CD4-positive, CD25-positive, alpha-beta regulatory T cell (primary cell): ENCODE measurements around the gene PADI3. TPM values are rescaled to one million over a fixed set of nuclear protein-coding genes. Genes with fewer than 3 reads are reported as not detected.

Source experiments
- ATAC-seq, 2 donors: fragments of 150-1000 bp; cut with Tn5 transposase; one replicate each; pipeline ENCODE4 v1.10.0; 2021; ENCODE audit warnings: low read depth in 2 of 2, moderate number of reproducible peaks in 2 of 2, moderate library complexity in 1 of 2
- DNase-seq, 3 donors: peaks; one replicate each; pipeline versions ENCODE4 v3.0.0 to v3.0.0-alpha.2; 2012 to 2022; ENCODE audit warnings: mixed read lengths in 1 of 3
- H3K27ac ChIP-seq: one replicate; pipeline ENCODE4 v1.7.0; 2013; ENCODE audit warnings: mild to moderate bottlenecking, low read length; ENCODE audit not compliant: insufficient read depth, poor library complexity, severe bottlenecking
- H3K27me3 ChIP-seq: one replicate; pipeline ENCODE4 v1.7.0; 2013; ENCODE audit warnings: low read length; ENCODE audit not compliant: control insufficient read depth, insufficient read depth
- H3K36me3 ChIP-seq: one replicate; pipeline ENCODE4 v1.7.0; 2013; ENCODE audit warnings: mild to moderate bottlenecking, low read length, moderate library complexity; ENCODE audit not compliant: control insufficient read depth, insufficient read depth
- H3K4me1 ChIP-seq: 2 replicates; pipeline ENCODE4 v1.7.0; 2013; ENCODE audit warnings: mild to moderate bottlenecking, low read length; ENCODE audit not compliant: insufficient read depth, control insufficient read depth, poor library complexity, severe bottlenecking
- H3K4me3 ChIP-seq: one replicate; pipeline ENCODE4 v1.7.0; 2013; ENCODE audit warnings: low read depth, mild to moderate bottlenecking, low read length, moderate library complexity
- H3K9me3 ChIP-seq, 2 experiments: 1 replicate in 1 of 2; 2 replicates in 1 of 2; pipeline ENCODE4 v1.7.0; 2013; ENCODE audit warnings: low read length in 2 of 2, mild to moderate bottlenecking in 1 of 2, moderate library complexity in 1 of 2; ENCODE audit not compliant: control insufficient read depth in 2 of 2
- H3K27ac Mint-ChIP-seq, 3 donors: one replicate each; pipeline ENCODE4 v1.8.0; 2020 to 2022; ENCODE audit warnings: mild to moderate bottlenecking in 3 of 3, mixed read lengths in 3 of 3, moderate library complexity in 2 of 3
- H3K27me3 Mint-ChIP-seq: one replicate; pipeline ENCODE4 v1.8.0; 2022; ENCODE audit warnings: mild to moderate bottlenecking, mixed read lengths
- H3K36me3 Mint-ChIP-seq: one replicate; pipeline ENCODE4 v1.8.0; 2020; ENCODE audit warnings: mixed read lengths
- H3K4me1 Mint-ChIP-seq, 4 donors: one replicate each; pipeline ENCODE4 v1.8.0; 2020 to 2022; ENCODE audit warnings: mixed read lengths in 4 of 4, mild to moderate bottlenecking in 1 of 4
- H3K4me3 Mint-ChIP-seq, 4 donors: one replicate each; pipeline ENCODE4 v1.8.0; 2020 to 2022; ENCODE audit warnings: mild to moderate bottlenecking in 4 of 4, mixed read lengths in 4 of 4, moderate library complexity in 3 of 4
- H3K9me3 Mint-ChIP-seq, 7 donors: one replicate each; pipeline ENCODE4 v1.8.0; 2020 to 2022; ENCODE audit warnings: mixed read lengths in 7 of 7, mild to moderate bottlenecking in 3 of 7, moderate library complexity in 2 of 7
- polyA plus RNA-seq, 4 donors: library from polyadenylated mRNA; unstranded; fragments of 300-500 nt; fragmentation: Illumina TruSeq; gene quantifications; one replicate each; pipeline ENCODE4 v1.2.3, GENCODE V29; 2021
- total RNA-seq: library from RNA; stranded (reverse); gene quantifications from one replicate; pipeline ENCODE4 v1.2.3, GENCODE V29; 2022

PADI3 gene
- total and polyA plus RNA-seq, 5 donors from 2014 or later, result not detected

GRCh38 chr1:17245816-17246325, 3.0 kb upstream of the PADI3 start:
- DNase-seq, result no peak
- Histone ChIP-seq H3K4me1 (no peaks in the 10 kb centered on the region), H3K36me3 (no peaks in the 10 kb centered on the region), H3K4me3 (no peak overlapping the region), H3K27me3 (no peaks in the 10 kb centered on the region), H3K27ac (no peak overlapping the region), H3K9me3 (no peaks in the 10 kb centered on the region)
- H3K27me3 Mint-ChIP-seq, result no peaks in the 10 kb centered on the region
- H3K4me1 Mint-ChIP-seq, result peaks cover 0 to 1% (median 0%) of the 10 kb centered on the region in 4 donors
- ATAC-seq, result no peak
- no peak overlapping the region for H3K27ac Mint-ChIP-seq
- no peaks in the 10 kb centered on the region for H3K9me3 Mint-ChIP-seq
- no peaks in the 10 kb centered on the region for H3K36me3 Mint-ChIP-seq
- H3K4me3 Mint-ChIP-seq, result no peak overlapping the region

- Histone ChIP-seq H3K27ac (no peak overlapping the region), H3K4me3 (no peak overlapping the region), H3K36me3 (no peaks in the 10 kb centered on the region), H3K9me3 (no peaks in the 10 kb centered on the region), H3K4me1 (no peaks in the 10 kb centered on the region), H3K27me3 (no peaks in the 10 kb centered on the region)
- no peaks in the 10 kb centered on the region for H3K27me3 Mint-ChIP-seq
- H3K4me1 Mint-ChIP-seq, result peaks cover 0 to 1% (median 0%) of the 10 kb centered on the region in 4 donors
- ATAC-seq (no peak), DNase-seq (no peak)
- no peak overlapping the region for H3K27ac Mint-ChIP-seq
- no peaks in the 10 kb centered on the region for H3K9me3 Mint-ChIP-seq
- H3K4me3 Mint-ChIP-seq, result no peak overlapping the region
- H3K36me3 Mint-ChIP-seq, result no peaks in the 10 kb centered on the region
These were observed 1.9 kb upstream of the PADI3 start for GRCh38 chr1:17246971-17247370.

GRCh38 chr1:17250601-17251000, 1.7 kb downstream of the PADI3 start:
- DNase-seq (no peak), ATAC-seq (no peak)
- H3K27ac Mint-ChIP-seq, result no peak overlapping the region

GRCh38 chr1:17251246-17251645, 2.3 kb downstream of the PADI3 start:
- H3K4me3 ChIP-seq, result no peak overlapping the region
- no peak overlapping the region for H3K27ac Mint-ChIP-seq
- no peaks in the 10 kb centered on the region for H3K36me3 Mint-ChIP-seq
- H3K27me3 Mint-ChIP-seq, result no peaks in the 10 kb centered on the region
- H3K9me3 ChIP-seq, result no peaks in the 10 kb centered on the region
- H3K27ac ChIP-seq, result no peak overlapping the region
- H3K4me3 Mint-ChIP-seq, result no peak overlapping the region
- H3K4me1 ChIP-seq, result no peaks in the 10 kb centered on the region
- ATAC-seq (no peak), DNase-seq (no peak)
- no peaks in the 10 kb centered on the region for H3K36me3 ChIP-seq
- peaks cover 0 to 1% (median 0%) of the 10 kb centered on the region in 4 donors for H3K4me1 Mint-ChIP-seq
- H3K9me3 Mint-ChIP-seq, result no peaks in the 10 kb centered on the region
- H3K27me3 ChIP-seq, result no peaks in the 10 kb centered on the region

More at GRCh38 chr1:17250601-17251000, 1.7 kb downstream of the PADI3 start:
- no peak overlapping the region for H3K4me3 ChIP-seq
- no peaks in the 10 kb centered on the region for H3K9me3 ChIP-seq
- H3K36me3 ChIP-seq, result no peaks in the 10 kb centered on the region
- Mint-ChIP-seq H3K9me3 (no peaks in the 10 kb centered on the region), H3K4me1 (peaks cover 0 to 1% (median 0%) of the 10 kb centered on the region in 4 donors), H3K27me3 (no peaks in the 10 kb centered on the region), H3K4me3 (no peak overlapping the region), H3K36me3 (no peaks in the 10 kb centered on the region)
- H3K27me3 ChIP-seq, result no peaks in the 10 kb centered on the region
- H3K4me1 ChIP-seq, result no peaks in the 10 kb centered on the region
- H3K27ac ChIP-seq, result no peak overlapping the region

GRCh38 chr1:17251701-17252376, 2.9 kb downstream of the PADI3 start:
- H3K9me3 Mint-ChIP-seq, result no peaks in the 10 kb centered on the region
- ATAC-seq, result no peak
- H3K27me3 Mint-ChIP-seq, result no peaks in the 10 kb centered on the region
- Histone ChIP-seq H3K4me3 (no peak overlapping the region), H3K4me1 (no peaks in the 10 kb centered on the region), H3K27ac (no peak overlapping the region), H3K27me3 (no peaks in the 10 kb centered on the region), H3K9me3 (no peaks in the 10 kb centered on the region), H3K36me3 (no peaks in the 10 kb centered on the region)
- H3K4me1 Mint-ChIP-seq, result no peaks in the 10 kb centered on the region
- no peak overlapping the region for H3K27ac Mint-ChIP-seq
- no peaks in the 10 kb centered on the region for H3K36me3 Mint-ChIP-seq
- no peak for DNase-seq
- H3K4me3 Mint-ChIP-seq, result no peak overlapping the region

GRCh38 chr1:17255336-17255735, 6.4 kb downstream of the PADI3 start:
- H3K4me3 ChIP-seq, result no peak overlapping the region
- no peak overlapping the region for H3K27ac ChIP-seq
- H3K9me3 ChIP-seq, result no peaks in the 10 kb centered on the region
- no peaks in the 10 kb centered on the region for H3K27me3 ChIP-seq
- DNase-seq (no peak), ATAC-seq (no peak)
- H3K27me3 Mint-ChIP-seq, result no peaks in the 10 kb centered on the region
- no peak overlapping the region for H3K4me3 Mint-ChIP-seq
- H3K9me3 Mint-ChIP-seq, result no peaks in the 10 kb centered on the region
- H3K36me3 ChIP-seq, result no peaks in the 10 kb centered on the region
- H3K27ac Mint-ChIP-seq, result no peak overlapping the region
- H3K4me1 Mint-ChIP-seq, result no peaks in the 10 kb centered on the region
- H3K4me1 ChIP-seq, result no peaks in the 10 kb centered on the region
- no peaks in the 10 kb centered on the region for H3K36me3 Mint-ChIP-seq

GRCh38 chr1:17258116-17258757, 9.3 kb downstream of the PADI3 start:
- Mint-ChIP-seq H3K9me3 (peaks cover 0 to 3% (median 0%) of the 10 kb centered on the region in 7 donors), H3K27ac (no peak overlapping the region), H3K4me3 (no peak overlapping the region), H3K27me3 (peaks cover 5% of the 10 kb centered on the region), H3K4me1 (no peaks in the 10 kb centered on the region), H3K36me3 (no peaks in the 10 kb centered on the region)
- Histone ChIP-seq H3K27ac (no peak overlapping the region), H3K4me1 (no peaks in the 10 kb centered on the region), H3K36me3 (no peaks in the 10 kb centered on the region), H3K27me3 (no peaks in the 10 kb centered on the region), H3K9me3 (no peaks in the 10 kb centered on the region), H3K4me3 (no peak overlapping the region)
- ATAC-seq (no peak), DNase-seq (no peak)

GRCh38 chr1:17258758-17259130, 9.8 kb downstream of the PADI3 start:
- H3K9me3 Mint-ChIP-seq, result peaks cover 0 to 3% (median 0%) of the 10 kb centered on the region in 7 donors
- H3K36me3 Mint-ChIP-seq, result no peaks in the 10 kb centered on the region
- Histone ChIP-seq H3K4me1 (no peaks in the 10 kb centered on the region), H3K36me3 (no peaks in the 10 kb centered on the region), H3K27ac (no peak overlapping the region), H3K27me3 (no peaks in the 10 kb centered on the region), H3K9me3 (no peaks in the 10 kb centered on the region), H3K4me3 (no peak overlapping the region)
- peaks cover 5% of the 10 kb centered on the region for H3K27me3 Mint-ChIP-seq
- H3K4me3 Mint-ChIP-seq, result no peak overlapping the region
- H3K4me1 Mint-ChIP-seq, result no peaks in the 10 kb centered on the region
- H3K27ac Mint-ChIP-seq, result no peak overlapping the region
- ATAC-seq (no peak), DNase-seq (no peak)
